CD14-positive monocyte (primary cell): Measurements from ENCODE around the gene RESP18. TPM values are rescaled to one million over a fixed set of nuclear protein-coding genes. Genes with fewer than 3 reads are reported as not detected.

Source experiments
- DNase-seq, 3 donors: peaks; one replicate each; pipeline ENCODE4 v3.0.0-alpha.2; 2011 to 2022
- H2AFZ ChIP-seq: 2 replicates; pipeline ENCODE4 v1.6.0; 2012; ENCODE audit warnings: mild to moderate bottlenecking, low read depth, low read length, inconsistent platforms; ENCODE audit not compliant: insufficient read depth, poor library complexity, severe bottlenecking
- H3K27ac ChIP-seq, 2 donors: 1 replicate in 1 of 2; 2 replicates in 1 of 2; pipeline ENCODE4 v1.5.1; 2012 to 2013; ENCODE audit warnings: low read length in 2 of 2, control low read depth in 1 of 2, inconsistent platforms in 1 of 2, low read depth in 1 of 2, mild to moderate bottlenecking in 1 of 2
- H3K27me3 ChIP-seq, 2 donors: one replicate each; pipeline versions ENCODE4 v1.6.0 to v1.6.1; 2011 to 2013; ENCODE audit warnings: low read length in 2 of 2; ENCODE audit not compliant: control insufficient read depth in 2 of 2, insufficient read depth in 2 of 2
- H3K36me3 ChIP-seq, 2 donors: replicated peaks in 1 of 2; 1 replicate in 1 of 2; 2 replicates in 1 of 2; pipeline versions ENCODE4 v1.5.1 to v1.6.1; 2012 to 2013; ENCODE audit warnings: low read length in 2 of 2, control low read depth in 1 of 2, inconsistent platforms in 1 of 2, mild to moderate bottlenecking in 1 of 2; ENCODE audit not compliant: insufficient read depth in 2 of 2, control insufficient read depth in 1 of 2
- H3K4me1 ChIP-seq, 2 donors: 1 replicate in 1 of 2; 2 replicates in 1 of 2; pipeline versions ENCODE4 v1.5.1 to v1.6.1; 2012 to 2013; ENCODE audit warnings: low read length in 2 of 2, control low read depth in 1 of 2, inconsistent platforms in 1 of 2, mild to moderate bottlenecking in 1 of 2, moderate library complexity in 1 of 2; ENCODE audit not compliant: insufficient read depth in 2 of 2, control insufficient read depth in 1 of 2
- H3K4me2 ChIP-seq: replicated peaks from 2 replicates; pipeline ENCODE3; 2012; ENCODE audit warnings: low read length, moderate library complexity, mild to moderate bottlenecking; ENCODE audit not compliant: poor library complexity, severe bottlenecking; ENCODE audit errors: extremely low read depth
- H3K4me3 ChIP-seq, 3 experiments: fragments of 200-600 bp in 1 of 3; sonication (generic) in 1 of 3; replicated peaks in 1 of 3; 1 replicate in 2 of 3; 2 replicates in 1 of 3; pipeline ENCODE4 v1.5.1; 2011 to 2013; ENCODE audit warnings: low read length in 3 of 3, mild to moderate bottlenecking in 3 of 3, control low read depth in 2 of 3, low read depth in 2 of 3, inconsistent platforms in 1 of 3, moderate library complexity in 1 of 3
- H3K79me2 ChIP-seq: 2 replicates; pipeline ENCODE4 v1.6.0; 2012; ENCODE audit warnings: mild to moderate bottlenecking, control low read depth, inconsistent platforms, low read length, moderate library complexity; ENCODE audit not compliant: insufficient read depth
- H3K9ac ChIP-seq: 2 replicates; pipeline ENCODE4 v1.6.0; 2017; ENCODE audit warnings: low read length, mild to moderate bottlenecking; ENCODE audit not compliant: insufficient read depth, poor library complexity, severe bottlenecking
- H3K9me3 ChIP-seq, 2 donors: replicated peaks in 1 of 2; 1 replicate in 1 of 2; 2 replicates in 1 of 2; pipeline versions ENCODE4 v1.5.1 to v1.6.1; 2012 to 2013; ENCODE audit warnings: low read length in 2 of 2, control low read depth in 1 of 2; ENCODE audit not compliant: control insufficient read depth in 1 of 2, insufficient read depth in 1 of 2
- H4K20me1 ChIP-seq: 2 replicates; pipeline ENCODE4 v1.6.0; 2012; ENCODE audit warnings: mild to moderate bottlenecking, low read length, control low read depth, moderate library complexity; ENCODE audit not compliant: insufficient read depth
- H3K27ac Mint-ChIP-seq, 7 donors: one replicate each; pipeline ENCODE4 v1.8.0; 2020; ENCODE audit warnings: mild to moderate bottlenecking in 7 of 7, mixed read lengths in 7 of 7, moderate library complexity in 6 of 7, inconsistent platforms in 2 of 7
- H3K27me3 Mint-ChIP-seq, 3 donors: one replicate each; pipeline ENCODE4 v1.8.0; 2021 to 2022; ENCODE audit warnings: low read depth in 3 of 3, mild to moderate bottlenecking in 3 of 3, mixed read lengths in 3 of 3, moderate library complexity in 3 of 3, inconsistent platforms in 1 of 3
- H3K36me3 Mint-ChIP-seq, 2 donors: one replicate each; pipeline ENCODE4 v1.8.0; 2020; ENCODE audit warnings: mixed read lengths in 2 of 2, inconsistent platforms in 1 of 2, mild to moderate bottlenecking in 1 of 2
- H3K4me1 Mint-ChIP-seq: one replicate; pipeline ENCODE4 v1.8.0; 2020; ENCODE audit warnings: mild to moderate bottlenecking, mixed read lengths
- H3K4me3 Mint-ChIP-seq, 2 donors: one replicate each; pipeline ENCODE4 v1.8.0; 2020; ENCODE audit warnings: mild to moderate bottlenecking in 2 of 2, mixed read lengths in 2 of 2, moderate library complexity in 1 of 2
- H3K9me3 Mint-ChIP-seq, 7 donors: one replicate each; pipeline ENCODE4 v1.8.0; 2020 to 2022; ENCODE audit warnings: mixed read lengths in 7 of 7, mild to moderate bottlenecking in 6 of 7, moderate library complexity in 6 of 7, inconsistent platforms in 2 of 7
- CTCF ChIP-seq: fragments of 200-600 bp; IDR thresholded peaks from one replicate; pipeline ENCODE4 v1.8.0; 2022; ENCODE audit warnings: antibody characterized with exemption, mild to moderate bottlenecking
- WGBS: methylation state at CpG from one replicate; pipeline ENCODE4 v1.1.5; 2013; ENCODE audit warnings: missing lambda C conversion rate; ENCODE audit not compliant: insufficient coverage; 5-methylcytosine and 5-hydroxymethylcytosine counted together
- intact Hi-C, 2 donors: fragments of 100-400 bp; cut with micrococcal nuclease; formaldehyde crosslinking; loops; one replicate each; pipeline versions ENCODE4 v1.15.0 to v1.15.1; 2023
- polyA plus RNA-seq, 3 donors: library from polyadenylated mRNA; depleted of rRNA in 1 of 3; unstranded in 2 of 3; stranded (reverse) in 1 of 3; fragments of 300-500 nt in 2 of 3; fragments of >200 nt in 1 of 3; fragmentation: Illumina TruSeq in 2 of 3; gene quantifications; 1 replicate in 2 of 3; 2 replicates in 1 of 3; pipeline ENCODE4 v1.2.3, GENCODE V29; 2012 to 2021

RESP18 gene
- polyA plus RNA-seq, 3 donors: not detected

- H3K36me3 ChIP-seq: no peaks in the 10 kb centered on the region
- no peak overlapping the region for H3K27ac ChIP-seq
- H3K4me2 ChIP-seq: no peak overlapping the region
- H3K4me3 Mint-ChIP-seq: no peak overlapping the region
- H3K9me3 Mint-ChIP-seq: peaks cover 0 to 7% (median 1%) of the 10 kb centered on the region in 7 donors
- H4K20me1 ChIP-seq: no peaks in the 10 kb centered on the region
- peaks cover 10 to 15% of the 10 kb centered on the region in 2 donors for H3K4me1 ChIP-seq
- no peak for DNase-seq
- H3K9ac ChIP-seq: no peak overlapping the region
- H3K9me3 ChIP-seq: no peaks in the 10 kb centered on the region
- no peaks in the 10 kb centered on the region for H3K36me3 Mint-ChIP-seq
- H3K27ac Mint-ChIP-seq: no peak overlapping the region
- TF ChIP-seq CTCF: no peak
- peaks cover 22 to 46% (median 29%) of the 10 kb centered on the region in 3 donors for H3K27me3 Mint-ChIP-seq
- intact Hi-C loops: no loop called here
- 92% methylated on average over 4 of the region's 4 CpGs for WGBS
- H3K4me1 Mint-ChIP-seq: peaks cover 11% of the 10 kb centered on the region
- no peak overlapping the region for H2AFZ ChIP-seq
- peaks cover 0 to 16% of the 10 kb centered on the region in 2 donors for H3K27me3 ChIP-seq
- H3K4me3 ChIP-seq: no peak overlapping the region
- no peaks in the 10 kb centered on the region for H3K79me2 ChIP-seq
Measured at GRCh38 chr2:219291910-219292490, 40.5 kb downstream of the RESP18 start.

GRCh38 chr2:219291394-219291793, 41.1 kb downstream of the RESP18 start:
- intact Hi-C loops: no loop called here

More at GRCh38 chr2:219291394-219291793, 41.1 kb downstream of the RESP18 start:
- Mint-ChIP-seq H3K36me3 (peaks cover 0 to 3% of the 10 kb centered on the region in 2 donors), H3K4me1 (peaks cover 11% of the 10 kb centered on the region), H3K4me3 (no peak overlapping the region), H3K9me3 (peaks cover 0 to 7% (median 1%) of the 10 kb centered on the region in 7 donors), H3K27ac (peak overlapping the region in 1 of 7 donors; percentile 46), H3K27me3 (peaks cover 21 to 42% (median 28%) of the 10 kb centered on the region in 3 donors)
- peaks cover 0 to 15% of the 10 kb centered on the region in 2 donors for H3K27me3 ChIP-seq
- no peaks in the 10 kb centered on the region for H3K79me2 ChIP-seq
- no peak overlapping the region for H3K4me2 ChIP-seq
- H3K27ac ChIP-seq: no peak overlapping the region
- TF ChIP-seq CTCF: no peak
- no peaks in the 10 kb centered on the region for H4K20me1 ChIP-seq
- H3K9me3 ChIP-seq: no peaks in the 10 kb centered on the region
- no peak overlapping the region for H3K4me3 ChIP-seq
- no CpG with 5 or more reads among the region's 7 CpGs for WGBS
- DNase-seq: no peak
- peaks cover 10 to 15% of the 10 kb centered on the region in 2 donors for H3K4me1 ChIP-seq
- no peak overlapping the region for H3K9ac ChIP-seq
- no peak overlapping the region for H2AFZ ChIP-seq
- peaks cover 0 to 3% of the 10 kb centered on the region in 2 donors for H3K36me3 ChIP-seq
